HG03469 (cell line): ENCODE measurements around the gene NOXA1.

Experiments
- ATAC-seq: cut with Tn5 transposase; IDR thresholded peaks from one replicate; pipeline ENCODE4 v1.9.1; 2021; ENCODE audit warnings: mild to moderate bottlenecking, moderate library complexity, moderate number of reproducible peaks; ENCODE audit not compliant: unreplicated experiment

NOXA1 gene

DNA sequence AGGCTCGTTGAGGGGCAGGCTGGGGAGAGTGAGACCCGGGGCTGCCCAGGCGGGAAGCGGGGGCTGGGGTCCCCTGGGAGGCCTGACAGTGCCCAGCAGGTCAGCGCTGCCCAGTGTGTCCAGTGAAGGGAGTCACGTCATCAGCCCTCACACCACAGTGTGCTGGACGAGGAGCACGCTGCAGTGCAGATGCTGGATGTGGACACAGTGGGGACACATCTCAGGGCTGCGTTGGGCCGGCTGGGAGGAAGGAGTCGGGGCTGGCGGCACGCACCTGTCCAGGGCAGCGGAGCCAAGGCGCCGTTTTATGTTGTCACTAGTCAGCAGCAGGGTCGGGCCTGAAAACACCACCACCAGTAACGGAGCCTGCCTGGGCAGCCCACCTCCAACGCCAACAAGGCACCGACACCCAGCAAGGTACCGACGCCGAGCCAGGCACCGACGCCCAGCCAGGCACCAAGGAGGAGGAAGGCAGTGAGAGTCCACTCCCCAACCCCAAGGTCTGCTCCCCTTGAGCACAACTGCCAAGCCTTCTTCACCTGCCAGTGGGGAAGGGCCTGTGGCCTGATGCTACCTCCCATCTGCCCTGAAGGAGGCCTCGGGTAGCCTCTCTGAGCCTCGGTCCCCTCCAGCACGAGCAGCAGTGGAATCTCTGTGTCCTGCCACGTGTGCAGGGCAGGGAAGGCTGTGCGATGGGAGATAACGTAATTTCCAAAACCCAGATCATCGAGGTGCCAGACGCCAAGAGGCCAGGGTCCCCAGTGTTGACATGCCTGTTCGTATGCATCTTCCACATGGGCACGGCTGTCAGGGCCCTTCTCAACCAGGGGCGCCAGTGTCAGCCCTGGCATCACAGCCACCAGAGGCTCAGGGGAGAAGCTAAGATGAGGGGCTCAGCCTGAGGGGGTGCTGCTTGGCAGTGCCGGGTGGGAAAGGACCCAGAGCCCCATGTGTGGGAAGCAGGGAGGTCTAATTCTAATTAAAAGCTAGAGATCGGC lies 57.8 kb downstream of the NOXA1 start:
- ATAC-seq = no peak

GRCh38 chr9:137482094-137482781 lies 59.0 kb downstream of the NOXA1 start:
- ATAC-seq = no peak
